ENCODE results near the gene NUBP1.

Gene NUBP1

GRCh38 chr16:10728003-10728887, 15.4 kb upstream of the NUBP1 start:
- H3K4me3 ChIP-seq (replicated peaks in 1 of 2; ENCODE audit: low read depth in 2 of 2, low read length in 2 of 2) = no peak overlapping the region
- DNase-seq (ENCODE audit: low read depth in 2 of 2) = no peak
- no peak for TF ChIP-seq CTCF (IDR thresholded peaks at IDR 0.05; ENCODE audit: low read depth, low read length)

GRCh38 chr16:10729104-10730048, 14.3 kb upstream of the NUBP1 start:
- H3K4me3 ChIP-seq (replicated peaks in 1 of 2; ENCODE audit: low read depth in 2 of 2, low read length in 2 of 2) = no peak overlapping the region
- TF ChIP-seq CTCF (IDR thresholded peaks at IDR 0.05; ENCODE audit: low read depth, low read length) = no peak
- peak; percentile 21 to 36 for DNase-seq (ENCODE audit: low read depth in 2 of 2)

GRCh38 chr16:10731790-10732189, 11.9 kb upstream of the NUBP1 start:
- no peak for DNase-seq (ENCODE audit: low read depth in 2 of 2)
- H3K4me3 ChIP-seq (replicated peaks in 1 of 2; ENCODE audit: low read depth in 2 of 2, low read length in 2 of 2) = no peak overlapping the region
- no peak for TF ChIP-seq CTCF (IDR thresholded peaks at IDR 0.05; ENCODE audit: low read depth, low read length)

GRCh38 chr16:10737068-10737625, 6.5 kb upstream of the NUBP1 start:
- no peak overlapping the region for H3K4me3 ChIP-seq (replicated peaks in 1 of 2; ENCODE audit: low read depth in 2 of 2, low read length in 2 of 2)
- TF ChIP-seq CTCF (IDR thresholded peaks at IDR 0.05; ENCODE audit: low read depth, low read length) = peak; percentile 84
- DNase-seq (ENCODE audit: low read depth in 2 of 2) = peak; percentile 79 to 80

GRCh38 chr16:10738231-10739077, 5.2 kb upstream of the NUBP1 start:
- H3K4me3 ChIP-seq (replicated peaks in 1 of 2; ENCODE audit: low read depth in 2 of 2, low read length in 2 of 2) = no peak overlapping the region
- peak; percentile 84 to 91 for DNase-seq (ENCODE audit: low read depth in 2 of 2)
- no peak for TF ChIP-seq CTCF (IDR thresholded peaks at IDR 0.05; ENCODE audit: low read depth, low read length)
